ENCODE measurements around the gene DNAJC11.

DNAJC11 gene

DNA sequence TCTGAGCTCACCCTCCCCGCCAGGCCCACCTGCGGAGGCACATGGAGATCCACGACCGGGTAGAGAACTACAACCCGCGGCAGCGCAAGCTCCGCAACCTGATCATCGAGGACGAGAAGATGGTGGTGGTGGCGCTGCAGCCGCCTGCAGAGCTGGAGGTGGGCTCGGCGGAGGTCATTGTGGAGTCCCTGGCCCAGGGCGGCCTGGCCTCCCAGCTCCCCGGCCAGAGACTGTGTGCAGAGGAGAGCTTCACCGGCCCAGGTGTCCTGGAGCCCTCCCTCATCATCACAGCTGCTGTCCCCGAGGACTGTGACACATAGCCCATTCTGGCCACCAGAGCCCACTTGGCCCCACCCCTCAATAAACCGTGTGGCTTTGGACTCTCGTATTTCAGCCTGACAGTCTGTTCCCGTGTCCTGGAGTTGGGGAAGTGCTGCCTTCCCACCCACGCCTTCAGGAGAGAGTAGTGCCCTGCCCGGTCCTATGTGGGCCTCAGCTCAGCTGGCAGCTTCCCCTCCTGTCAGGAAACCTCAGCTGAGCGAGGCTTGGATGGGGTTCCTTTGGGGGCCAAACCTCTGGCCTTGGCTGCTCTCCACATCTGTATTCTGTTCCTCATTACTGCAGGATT is 112.6 kb downstream of the DNAJC11 start:
- no peak for FAIRE-seq

DNA sequence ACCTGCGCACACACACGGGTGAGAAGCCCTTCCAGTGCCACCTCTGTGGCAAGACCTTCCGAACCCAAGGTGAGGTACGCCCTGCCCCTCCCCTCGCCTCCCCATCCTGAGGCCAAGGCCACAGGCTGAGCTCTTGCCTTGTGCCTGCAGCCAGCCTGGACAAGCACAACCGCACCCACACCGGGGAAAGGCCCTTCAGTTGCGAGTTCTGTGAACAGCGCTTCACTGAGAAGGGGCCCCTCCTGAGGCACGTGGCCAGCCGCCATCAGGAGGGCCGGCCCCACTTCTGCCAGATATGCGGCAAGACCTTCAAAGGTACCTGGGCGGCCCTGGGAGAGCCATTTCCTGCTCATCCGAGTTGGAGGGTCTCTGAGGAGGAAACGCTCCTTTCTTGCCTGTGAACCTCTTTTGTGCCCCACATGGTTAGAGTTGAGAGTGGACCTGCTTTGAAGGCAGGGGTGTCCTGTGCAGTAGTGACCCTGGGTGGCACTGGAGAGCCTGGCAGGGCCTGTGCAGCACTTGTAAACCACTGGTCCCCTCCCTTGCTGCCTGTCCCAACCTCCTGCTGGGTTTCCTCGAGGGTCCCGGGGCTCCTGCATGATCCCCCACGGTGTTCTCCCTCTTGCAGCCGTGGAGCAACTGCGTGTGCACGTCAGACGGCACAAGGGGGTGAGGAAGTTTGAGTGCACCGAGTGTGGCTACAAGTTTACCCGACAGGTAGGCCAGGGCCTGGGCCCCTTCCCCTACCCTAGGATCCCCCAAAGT is 113.3 kb downstream of the DNAJC11 start:
- no peak for DNase-seq (ENCODE audit: insufficient read length, low spot score)
- no peak for FAIRE-seq

More for the DNA sequence above, 112.6 kb downstream of the DNAJC11 start:
- DNase-seq (ENCODE audit: insufficient read length, low spot score), result no peak

DNA sequence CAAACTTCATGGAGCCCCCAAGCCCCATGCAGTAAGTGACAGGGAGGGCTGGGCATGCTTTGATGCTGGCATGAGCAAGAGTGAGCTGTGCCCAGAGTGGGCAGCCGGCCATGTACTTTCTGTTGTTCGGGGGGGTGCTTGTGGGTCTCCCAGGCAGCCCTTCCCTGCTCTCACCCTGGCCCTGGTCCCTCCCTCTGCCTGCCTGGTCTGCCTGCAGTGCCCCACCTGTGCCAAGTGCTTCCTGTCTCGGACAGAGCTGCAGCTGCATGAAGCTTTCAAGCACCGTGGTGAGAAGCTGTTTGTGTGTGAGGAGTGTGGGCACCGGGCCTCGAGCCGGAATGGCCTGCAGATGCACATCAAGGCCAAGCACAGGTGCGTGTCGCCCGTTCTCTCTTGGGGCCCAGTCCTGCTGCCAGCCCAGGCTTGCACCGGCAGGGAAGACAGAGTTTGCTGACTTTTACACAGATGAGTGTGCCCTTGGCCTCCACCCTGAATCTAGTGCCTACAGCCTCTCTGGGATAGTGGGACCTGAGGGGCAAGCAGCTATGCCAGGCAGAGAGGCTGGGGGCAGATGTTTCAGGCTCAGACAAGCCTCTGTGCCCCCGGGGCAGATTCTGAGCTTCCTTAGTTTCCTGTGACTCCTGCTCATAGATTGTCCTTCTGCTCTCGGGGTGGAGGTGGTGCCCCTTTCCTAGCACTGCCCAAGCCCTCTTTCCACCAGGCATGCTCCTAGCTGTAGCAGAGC is 114.2 kb downstream of the DNAJC11 start:
- FAIRE-seq, result no peak
- no peak for DNase-seq (ENCODE audit: insufficient read length, low spot score)

DNA sequence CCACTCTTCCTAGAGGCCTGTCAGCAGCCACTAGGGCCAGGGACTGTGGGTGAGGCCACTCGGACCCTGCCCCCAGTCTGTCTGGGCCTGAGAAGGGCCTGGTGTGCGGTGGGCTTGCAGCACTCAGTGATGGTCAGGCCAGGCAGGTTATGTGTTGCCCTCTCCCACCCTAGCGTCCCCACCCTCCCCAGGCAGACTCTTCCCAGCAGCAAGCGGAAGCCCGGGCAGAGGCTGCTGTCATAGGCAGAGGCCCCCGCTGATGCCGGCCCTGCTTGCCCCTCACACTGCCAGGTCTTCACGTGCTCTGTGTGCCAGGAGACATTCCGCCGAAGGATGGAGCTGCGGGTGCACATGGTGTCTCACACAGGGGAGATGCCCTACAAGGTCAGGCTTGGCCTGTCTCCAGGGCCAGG is 115.2 kb downstream of the DNAJC11 start:
- FAIRE-seq (no peak), DNase-seq (ENCODE audit: insufficient read length, low spot score) (no peak)

DNA sequence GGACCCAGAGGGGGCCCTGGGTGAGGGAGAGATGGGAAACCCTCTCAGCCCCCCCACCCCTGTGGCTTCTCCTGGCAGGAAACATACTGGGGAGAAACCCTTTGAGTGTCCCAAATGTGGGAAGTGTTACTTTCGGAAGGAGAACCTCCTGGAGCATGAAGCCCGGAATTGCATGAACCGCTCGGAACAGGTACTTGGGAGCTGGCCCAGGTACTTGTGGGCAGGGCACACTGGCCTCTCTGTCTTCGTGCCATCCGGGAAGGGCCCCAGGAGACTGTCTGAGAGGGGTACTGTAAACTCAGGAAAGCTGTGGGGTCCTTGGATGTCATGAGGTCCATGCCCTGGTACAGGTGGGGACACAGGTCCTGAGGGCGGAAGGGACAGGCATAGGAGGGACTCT is 115.8 kb downstream of the DNAJC11 start:
- DNase-seq (ENCODE audit: insufficient read length, low spot score), result no peak
- no peak for FAIRE-seq

DNA sequence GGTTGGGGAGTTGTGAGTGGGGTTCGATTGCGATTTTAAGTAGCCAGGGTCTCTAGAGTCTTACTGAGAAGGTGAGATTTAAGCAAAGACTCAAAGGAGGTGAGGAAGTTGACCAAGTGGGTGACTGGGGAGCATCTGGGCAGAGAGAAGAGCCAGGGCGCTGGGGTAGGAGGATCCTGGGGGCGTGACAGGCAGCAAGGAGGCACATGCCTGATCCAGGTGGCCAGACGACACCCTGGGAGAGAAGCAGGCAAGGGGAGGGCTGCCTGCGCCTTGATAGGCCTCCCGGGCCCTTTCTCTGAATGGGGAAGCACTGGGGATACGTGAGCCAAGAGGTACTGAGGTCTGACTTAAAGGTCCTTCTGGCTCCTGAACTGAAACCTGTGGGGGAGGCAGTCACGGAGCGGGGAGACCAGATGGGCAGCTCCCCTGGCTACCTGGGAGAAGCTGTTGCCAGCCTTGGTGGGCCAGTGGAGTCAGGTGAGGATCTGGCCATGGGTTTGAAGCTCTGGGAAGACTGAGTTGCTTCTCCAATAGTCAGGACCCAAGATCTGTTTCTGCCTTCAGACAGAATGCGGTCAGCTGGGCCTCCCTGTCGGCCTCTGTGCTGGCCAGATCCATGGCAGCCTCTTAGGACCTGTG is 116.4 kb downstream of the DNAJC11 start:
- DNase-seq (ENCODE audit: insufficient read length, low spot score), result no peak
- FAIRE-seq, result no peak

All from GM19239 (cell line).